Epithelial cell of proximal tubule (primary cell): Measurements from ENCODE around the gene ATP13A3. TPM values are rescaled to one million over a fixed set of nuclear protein-coding genes. Genes with fewer than 3 reads are reported as not detected.

ENCODE experiments used
- DNase-seq: peaks from one replicate; pipeline ENCODE4 v3.0.0-alpha.2; 2011; ENCODE audit warnings: low read depth
- H3K4me3 ChIP-seq: 2 replicates; pipeline ENCODE4 v1.5.1; 2011; ENCODE audit warnings: low read depth, mild to moderate bottlenecking, low read length
- total RNA-seq: library from RNA; depleted of rRNA; stranded (reverse); fragments of >200 nt; gene quantifications from 2 replicates; pipeline ENCODE4 v1.2.3, GENCODE V29; 2015
- TF ChIP-seq, protein P1 (sequence below): conservative IDR thresholded peaks from 2 replicates; pipeline ENCODE4 v1.5.1; 2012; ENCODE audit warnings: low read depth, mild to moderate bottlenecking, low read length

Gene ATP13A3
- total RNA-seq, 1 donor from 2014 or later, result 88.1 TPM

DNA sequence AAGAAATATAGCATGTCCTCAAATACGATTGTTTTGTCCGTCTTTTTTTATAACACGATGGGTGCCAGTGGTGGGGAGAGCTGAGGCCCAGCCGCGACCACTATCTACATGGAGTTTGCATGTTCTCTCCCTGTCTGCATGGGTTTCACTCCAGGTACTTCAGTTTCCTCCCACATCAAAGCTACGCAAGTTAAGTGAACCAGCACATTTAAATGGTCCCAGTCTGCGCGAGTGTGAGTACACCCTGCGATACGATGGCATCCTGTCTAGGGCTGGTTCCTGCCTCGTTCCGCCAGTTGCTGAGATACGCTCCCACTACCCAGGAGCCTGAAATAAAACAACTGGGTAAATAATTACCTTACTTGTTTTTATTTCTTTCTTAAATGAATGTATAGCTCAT, 40.6 kb downstream of the ATP13A3 start:
- H3K4me3 ChIP-seq, result no peak overlapping the region
- TF ChIP-seq, protein P1, sequence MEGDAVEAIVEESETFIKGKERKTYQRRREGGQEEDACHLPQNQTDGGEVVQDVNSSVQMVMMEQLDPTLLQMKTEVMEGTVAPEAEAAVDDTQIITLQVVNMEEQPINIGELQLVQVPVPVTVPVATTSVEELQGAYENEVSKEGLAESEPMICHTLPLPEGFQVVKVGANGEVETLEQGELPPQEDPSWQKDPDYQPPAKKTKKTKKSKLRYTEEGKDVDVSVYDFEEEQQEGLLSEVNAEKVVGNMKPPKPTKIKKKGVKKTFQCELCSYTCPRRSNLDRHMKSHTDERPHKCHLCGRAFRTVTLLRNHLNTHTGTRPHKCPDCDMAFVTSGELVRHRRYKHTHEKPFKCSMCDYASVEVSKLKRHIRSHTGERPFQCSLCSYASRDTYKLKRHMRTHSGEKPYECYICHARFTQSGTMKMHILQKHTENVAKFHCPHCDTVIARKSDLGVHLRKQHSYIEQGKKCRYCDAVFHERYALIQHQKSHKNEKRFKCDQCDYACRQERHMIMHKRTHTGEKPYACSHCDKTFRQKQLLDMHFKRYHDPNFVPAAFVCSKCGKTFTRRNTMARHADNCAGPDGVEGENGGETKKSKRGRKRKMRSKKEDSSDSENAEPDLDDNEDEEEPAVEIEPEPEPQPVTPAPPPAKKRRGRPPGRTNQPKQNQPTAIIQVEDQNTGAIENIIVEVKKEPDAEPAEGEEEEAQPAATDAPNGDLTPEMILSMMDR, result no peak
- DNase-seq, result no peak

DNA sequence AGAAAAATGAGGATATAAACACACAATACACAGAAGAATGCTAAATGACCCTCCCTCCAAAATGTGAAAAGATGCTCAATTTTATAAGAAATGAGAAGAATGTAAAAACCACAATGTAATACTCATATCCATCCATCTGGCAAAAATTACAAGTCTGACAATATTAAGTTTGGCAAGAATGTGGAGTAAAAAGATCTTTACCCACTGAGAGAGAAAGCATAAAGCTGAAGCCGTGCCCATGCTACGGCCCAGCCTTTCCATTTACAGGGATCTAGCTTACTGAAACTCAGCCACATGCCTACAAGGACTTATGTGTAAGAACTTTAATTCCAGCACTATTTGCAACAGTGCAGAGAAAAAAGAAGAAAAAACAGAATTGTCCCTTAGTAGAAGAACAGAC, 42.9 kb downstream of the ATP13A3 start:
- H3K4me3 ChIP-seq, result no peak overlapping the region
- TF ChIP-seq, protein P1, result no peak
- no peak for DNase-seq

DNA sequence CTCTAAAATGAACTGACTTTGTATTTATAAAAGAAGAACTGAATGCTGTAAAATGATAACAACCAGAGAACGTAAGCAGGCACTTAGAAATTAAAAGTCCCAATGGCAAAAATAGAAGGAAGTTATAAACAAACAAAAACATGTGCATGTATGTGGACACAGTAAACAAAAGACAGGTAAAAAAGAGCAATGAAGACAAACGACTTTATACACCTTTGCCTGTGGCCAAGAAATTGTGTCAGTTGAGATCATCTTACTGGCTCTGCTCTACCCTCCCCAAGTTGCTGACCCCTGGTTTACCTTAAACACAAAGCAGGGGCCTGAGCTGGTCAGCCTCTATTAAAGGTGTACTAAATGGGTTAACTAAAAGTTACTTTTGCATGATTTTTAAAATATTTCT, 46.0 kb downstream of the ATP13A3 start:
- H3K4me3 ChIP-seq, result no peak overlapping the region
- no peak for DNase-seq
- TF ChIP-seq, protein P1, result no peak

DNA sequence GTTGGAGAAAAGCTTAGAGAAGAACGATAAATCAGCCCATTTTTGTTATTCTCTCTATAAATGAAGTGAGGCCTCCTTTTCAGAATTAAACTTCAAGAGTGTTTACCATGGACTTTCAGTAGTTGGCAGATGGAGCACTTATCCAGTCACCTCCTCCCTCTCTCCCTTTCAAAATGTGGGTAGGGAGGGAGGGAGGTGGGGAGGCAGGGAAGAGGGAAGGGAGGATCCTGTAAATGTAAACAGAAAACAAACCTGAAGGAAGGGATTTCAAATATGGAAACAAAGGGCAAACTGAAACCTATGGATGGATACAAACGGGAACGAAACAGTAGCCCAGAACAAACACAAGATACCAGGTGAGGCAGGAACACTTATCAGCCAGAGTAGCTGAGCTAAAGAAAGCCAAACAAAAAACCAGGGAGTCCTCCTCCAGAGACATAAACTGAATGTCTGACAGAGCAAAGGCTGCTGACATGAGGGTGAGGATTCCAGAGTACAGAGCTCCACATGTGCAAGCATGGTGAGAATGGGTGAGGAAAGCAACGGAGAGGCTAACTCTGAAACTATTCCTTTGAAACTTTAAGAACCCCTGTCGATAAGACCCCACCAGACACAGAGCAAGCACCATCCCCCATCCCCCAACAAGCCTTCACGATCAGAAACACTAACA, 46.8 kb downstream of the ATP13A3 start:
- H3K4me3 ChIP-seq, result no peak overlapping the region
- TF ChIP-seq, protein P1, result no peak
- DNase-seq, result no peak

DNA sequence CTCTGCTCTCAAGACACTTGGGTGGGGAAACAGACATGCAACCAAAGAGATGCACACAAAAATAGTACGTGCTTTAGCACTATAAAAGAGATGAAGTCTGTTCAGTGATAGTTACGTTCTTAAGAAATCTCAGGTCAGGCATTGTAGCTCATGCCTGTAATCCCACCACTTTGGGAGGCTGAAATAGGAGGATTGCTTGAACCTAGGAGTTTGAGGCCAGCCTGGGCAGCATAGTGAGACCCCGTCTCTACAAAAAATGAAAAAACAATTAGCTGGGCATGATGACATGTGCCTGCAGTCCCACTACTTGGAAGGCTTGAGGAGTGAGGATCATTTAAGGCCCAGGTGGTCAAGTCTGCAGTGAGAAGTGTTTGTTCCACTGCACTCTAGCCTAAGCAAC, 52.3 kb downstream of the ATP13A3 start:
- no peak overlapping the region for H3K4me3 ChIP-seq
- TF ChIP-seq, protein P1, result no peak
- no peak for DNase-seq

DNA sequence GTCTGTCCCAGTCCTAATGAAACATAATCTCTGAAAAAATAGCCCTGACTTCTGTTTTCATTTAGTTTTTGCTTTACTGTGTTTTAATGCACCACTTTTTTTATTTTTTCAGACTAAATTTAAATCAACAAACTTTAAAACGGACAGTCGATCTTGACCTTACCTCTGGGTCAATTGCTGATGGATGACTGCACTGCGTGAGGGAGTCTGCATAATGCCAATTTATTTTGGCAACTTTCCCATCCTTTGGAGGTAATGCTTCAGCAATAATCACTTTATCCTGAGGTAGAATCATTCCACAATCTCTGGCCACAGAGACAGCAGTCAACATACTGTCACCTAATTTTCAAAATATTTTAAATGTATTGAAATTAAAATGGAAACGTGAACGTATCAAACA, 55.2 kb downstream of the ATP13A3 start:
- DNase-seq, result no peak
- H3K4me3 ChIP-seq, result no peak overlapping the region
- TF ChIP-seq, protein P1, result no peak

DNA sequence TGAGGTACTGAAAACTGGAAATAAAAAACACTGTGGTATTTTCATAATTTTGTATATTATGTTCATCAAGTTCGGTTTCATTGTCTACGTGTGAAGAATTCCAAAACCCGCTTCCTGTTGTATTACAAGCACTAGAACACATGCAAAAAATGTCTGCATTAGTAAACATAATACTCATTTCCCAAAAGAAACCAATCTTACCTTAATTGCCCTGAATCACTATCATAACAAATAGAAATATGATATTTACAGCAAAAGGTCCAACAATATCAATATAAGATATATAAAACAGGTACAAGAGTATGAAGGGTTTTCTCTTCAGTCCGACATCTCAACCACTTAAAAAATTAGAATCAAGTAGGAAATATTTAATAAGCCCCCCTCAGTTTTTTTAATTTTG, 61.4 kb downstream of the ATP13A3 start:
- DNase-seq, result no peak
- TF ChIP-seq, protein P1, result no peak
- H3K4me3 ChIP-seq, result no peak overlapping the region
